ENCODE data around the gene VRK3.

- TF ChIP-seq, protein P1, sequence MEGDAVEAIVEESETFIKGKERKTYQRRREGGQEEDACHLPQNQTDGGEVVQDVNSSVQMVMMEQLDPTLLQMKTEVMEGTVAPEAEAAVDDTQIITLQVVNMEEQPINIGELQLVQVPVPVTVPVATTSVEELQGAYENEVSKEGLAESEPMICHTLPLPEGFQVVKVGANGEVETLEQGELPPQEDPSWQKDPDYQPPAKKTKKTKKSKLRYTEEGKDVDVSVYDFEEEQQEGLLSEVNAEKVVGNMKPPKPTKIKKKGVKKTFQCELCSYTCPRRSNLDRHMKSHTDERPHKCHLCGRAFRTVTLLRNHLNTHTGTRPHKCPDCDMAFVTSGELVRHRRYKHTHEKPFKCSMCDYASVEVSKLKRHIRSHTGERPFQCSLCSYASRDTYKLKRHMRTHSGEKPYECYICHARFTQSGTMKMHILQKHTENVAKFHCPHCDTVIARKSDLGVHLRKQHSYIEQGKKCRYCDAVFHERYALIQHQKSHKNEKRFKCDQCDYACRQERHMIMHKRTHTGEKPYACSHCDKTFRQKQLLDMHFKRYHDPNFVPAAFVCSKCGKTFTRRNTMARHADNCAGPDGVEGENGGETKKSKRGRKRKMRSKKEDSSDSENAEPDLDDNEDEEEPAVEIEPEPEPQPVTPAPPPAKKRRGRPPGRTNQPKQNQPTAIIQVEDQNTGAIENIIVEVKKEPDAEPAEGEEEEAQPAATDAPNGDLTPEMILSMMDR (IDR thresholded peaks at IDR 0.05): no peak
- no peak for TF ChIP-seq POLR2AphosphoS2 (conservative IDR thresholded peaks at IDR 0.05; ENCODE audit: low read length)
- TF ChIP-seq FOSB (CRISPR knock-in tag; IDR thresholded peaks at IDR 0.05): no peak
- no peak for TF ChIP-seq PHF8 (IDR thresholded peaks at IDR 0.05; ENCODE audit: borderline replicate concordance, low read depth)
- no peak for TF ChIP-seq RFX5 (IDR thresholded peaks at IDR 0.05)
- TF ChIP-seq POLR2A (IDR thresholded peaks at IDR 0.05; ENCODE audit: low read length): no peak
These were observed 33.3 kb upstream of the VRK3 start for GRCh38 chr19:50058425-50058824.
